ENCODE data around the gene C1QTNF6. TPM values are rescaled to one million over a fixed set of nuclear protein-coding genes. Genes with fewer than 3 reads are reported as not detected.

The C1QTNF6 gene
- total RNA-seq, 1 donor from 2014 or later, result 3.3 TPM

DNA sequence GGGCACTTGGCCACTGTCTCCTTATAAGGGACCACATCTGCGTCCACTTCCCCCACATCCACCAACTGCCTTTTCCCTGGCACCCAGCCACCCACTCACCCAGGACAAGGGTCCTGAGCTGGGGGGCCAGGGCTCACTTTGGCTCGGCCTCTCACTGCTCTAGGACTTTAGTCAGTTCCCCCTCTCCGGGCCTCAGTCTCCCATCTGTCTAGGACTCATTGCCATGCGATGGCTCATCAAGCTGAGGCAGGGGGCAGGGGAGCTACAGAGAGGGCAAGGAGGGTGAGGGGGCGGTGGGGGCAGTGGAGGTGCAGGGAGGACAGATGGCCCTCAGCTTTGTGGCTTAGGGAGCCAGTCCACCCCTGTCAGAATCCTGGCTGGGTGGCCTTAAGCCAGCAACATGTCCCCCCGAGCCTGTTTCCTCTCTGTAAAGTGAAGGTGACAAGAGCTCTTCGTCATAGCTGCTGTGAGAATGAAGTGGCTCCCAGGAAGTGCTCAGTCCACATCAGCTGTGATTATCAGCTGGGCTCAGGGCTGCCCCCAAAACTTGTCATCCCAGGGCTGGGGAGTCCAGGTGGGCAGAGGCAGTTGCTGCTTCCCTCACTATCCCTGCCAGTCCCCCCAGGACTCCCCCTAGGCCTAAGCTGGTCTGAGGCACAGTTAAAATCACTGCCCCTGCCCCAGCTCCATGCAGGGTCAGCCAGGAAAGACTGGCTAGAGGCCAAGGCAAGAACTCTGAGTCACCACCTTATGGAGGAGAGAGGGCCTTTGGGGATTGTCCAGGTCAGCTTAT lies 41.2 kb upstream of the C1QTNF6 start:
- Mint-ChIP-seq H3K27ac (ENCODE audit: unreplicated experiment) (no peak overlapping the region), H3K4me1 (ENCODE audit: low read depth, unreplicated experiment) (peaks cover 3% of the 10 kb centered on the region), H3K27me3 (ENCODE audit: unreplicated experiment) (peaks cover 20% of the 10 kb centered on the region), H3K9me3 (ENCODE audit: unreplicated experiment) (peaks cover 13% of the 10 kb centered on the region), H3K36me3 (ENCODE audit: unreplicated experiment) (no peaks in the 10 kb centered on the region), H3K4me3 (ENCODE audit: unreplicated experiment) (no peak overlapping the region)
- TF ChIP-seq, protein P1, sequence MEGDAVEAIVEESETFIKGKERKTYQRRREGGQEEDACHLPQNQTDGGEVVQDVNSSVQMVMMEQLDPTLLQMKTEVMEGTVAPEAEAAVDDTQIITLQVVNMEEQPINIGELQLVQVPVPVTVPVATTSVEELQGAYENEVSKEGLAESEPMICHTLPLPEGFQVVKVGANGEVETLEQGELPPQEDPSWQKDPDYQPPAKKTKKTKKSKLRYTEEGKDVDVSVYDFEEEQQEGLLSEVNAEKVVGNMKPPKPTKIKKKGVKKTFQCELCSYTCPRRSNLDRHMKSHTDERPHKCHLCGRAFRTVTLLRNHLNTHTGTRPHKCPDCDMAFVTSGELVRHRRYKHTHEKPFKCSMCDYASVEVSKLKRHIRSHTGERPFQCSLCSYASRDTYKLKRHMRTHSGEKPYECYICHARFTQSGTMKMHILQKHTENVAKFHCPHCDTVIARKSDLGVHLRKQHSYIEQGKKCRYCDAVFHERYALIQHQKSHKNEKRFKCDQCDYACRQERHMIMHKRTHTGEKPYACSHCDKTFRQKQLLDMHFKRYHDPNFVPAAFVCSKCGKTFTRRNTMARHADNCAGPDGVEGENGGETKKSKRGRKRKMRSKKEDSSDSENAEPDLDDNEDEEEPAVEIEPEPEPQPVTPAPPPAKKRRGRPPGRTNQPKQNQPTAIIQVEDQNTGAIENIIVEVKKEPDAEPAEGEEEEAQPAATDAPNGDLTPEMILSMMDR (IDR thresholded peaks at IDR 0.05; ENCODE audit: partially characterized antibody, unreplicated experiment), result no peak
- no peak for DNase-seq

DNA sequence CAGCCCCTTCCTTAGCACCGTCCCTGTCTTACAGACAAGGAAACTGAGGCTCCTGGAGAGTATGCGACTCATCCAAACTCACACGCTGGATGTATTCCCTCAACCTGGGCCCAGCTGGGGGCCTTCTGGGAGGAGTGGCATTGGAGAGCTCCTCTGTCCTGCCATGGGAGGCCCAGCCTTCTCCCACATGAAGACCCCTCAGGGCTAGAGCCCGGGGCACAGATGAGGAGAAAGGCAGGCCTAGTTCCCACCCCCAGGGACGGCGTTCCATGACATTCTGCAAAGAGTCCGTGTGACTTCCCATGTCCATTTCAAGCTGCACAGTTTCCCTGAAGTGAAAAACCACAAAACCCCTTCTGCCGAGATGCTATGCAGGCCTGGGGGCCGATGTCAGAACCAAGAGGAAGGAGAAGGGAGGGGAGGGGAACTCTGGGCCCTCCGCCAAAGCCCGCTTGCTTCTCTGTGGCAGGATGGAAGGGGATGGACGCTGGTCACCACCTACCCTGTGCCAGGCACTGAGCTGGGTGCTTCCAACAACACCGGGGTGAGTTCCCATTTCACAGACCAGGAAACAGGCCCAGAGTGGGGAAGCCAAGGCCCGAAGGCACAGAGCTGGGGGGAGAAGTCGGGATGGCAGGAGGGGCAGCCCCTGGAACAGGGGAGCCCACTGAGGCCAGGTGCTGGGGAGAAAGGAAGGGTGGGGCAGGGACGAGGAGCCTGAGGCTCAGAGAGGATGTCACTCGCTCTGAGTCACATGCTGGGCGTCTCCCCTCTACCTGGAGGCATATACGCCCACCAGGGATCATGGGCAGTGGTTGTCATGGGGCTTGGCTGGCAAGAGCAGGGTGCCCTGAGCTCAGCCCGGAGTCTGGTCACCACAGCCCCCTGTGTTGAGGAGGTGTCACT lies 40.3 kb upstream of the C1QTNF6 start:
- Mint-ChIP-seq H3K4me1 (ENCODE audit: low read depth, unreplicated experiment) (peaks cover 3% of the 10 kb centered on the region), H3K27me3 (ENCODE audit: unreplicated experiment) (peaks cover 16% of the 10 kb centered on the region), H3K4me3 (ENCODE audit: unreplicated experiment) (no peak overlapping the region), H3K9me3 (ENCODE audit: unreplicated experiment) (peaks cover 9% of the 10 kb centered on the region), H3K27ac (ENCODE audit: unreplicated experiment) (no peak overlapping the region), H3K36me3 (ENCODE audit: unreplicated experiment) (no peaks in the 10 kb centered on the region)
- TF ChIP-seq, protein P1 (IDR thresholded peaks at IDR 0.05; ENCODE audit: partially characterized antibody, unreplicated experiment), result no peak
- no peak for DNase-seq

DNA sequence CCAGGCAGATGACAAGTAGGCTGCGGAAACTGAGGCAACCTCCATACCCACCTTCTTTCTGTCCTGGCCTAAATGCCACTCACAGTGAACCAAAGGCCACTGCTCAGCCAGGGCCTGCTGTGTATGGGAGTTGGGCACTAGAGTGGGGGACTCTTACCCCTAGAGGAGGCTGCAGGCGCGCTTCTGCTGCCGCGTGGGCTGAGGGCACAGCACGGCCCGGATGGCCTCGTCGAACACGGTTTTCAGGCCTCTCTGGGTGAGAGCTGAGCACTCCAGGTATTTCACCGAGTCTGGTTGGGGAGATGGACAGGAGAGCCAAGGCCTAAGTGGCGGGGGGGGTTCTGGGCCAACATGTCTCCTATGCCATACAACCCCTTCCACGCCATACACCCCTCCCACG lies 38.5 kb upstream of the C1QTNF6 start:
- no peak overlapping the region for H3K27ac Mint-ChIP-seq (ENCODE audit: unreplicated experiment)
- no peaks in the 10 kb centered on the region for H3K36me3 Mint-ChIP-seq (ENCODE audit: unreplicated experiment)
- H3K9me3 Mint-ChIP-seq (ENCODE audit: unreplicated experiment), result peaks cover 11% of the 10 kb centered on the region
- DNase-seq, result no peak
- peaks cover 3% of the 10 kb centered on the region for H3K4me1 Mint-ChIP-seq (ENCODE audit: low read depth, unreplicated experiment)
- no peak overlapping the region for H3K4me3 Mint-ChIP-seq (ENCODE audit: unreplicated experiment)
- TF ChIP-seq, protein P1 (IDR thresholded peaks at IDR 0.05; ENCODE audit: partially characterized antibody, unreplicated experiment), result no peak
- H3K27me3 Mint-ChIP-seq (ENCODE audit: unreplicated experiment), result peaks cover 13% of the 10 kb centered on the region

DNA sequence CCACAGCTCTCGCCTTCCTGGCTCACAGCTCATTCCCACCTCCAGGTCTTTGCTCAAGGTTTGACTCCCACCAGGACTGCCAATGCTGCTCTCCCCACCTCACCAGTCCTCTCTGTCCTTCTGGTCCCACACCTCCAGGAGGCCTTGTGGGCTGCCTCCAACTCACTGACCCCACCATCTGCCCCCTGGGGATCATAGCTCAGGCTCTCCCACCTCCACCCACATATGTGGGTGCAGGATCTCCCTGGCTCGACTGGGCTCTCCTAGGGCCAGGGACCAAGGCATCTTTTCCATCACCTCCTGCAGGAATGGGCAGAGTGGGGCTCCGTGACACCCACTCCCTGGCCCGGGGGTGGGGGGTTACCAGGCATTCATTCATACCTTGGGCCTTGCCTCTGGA lies 38.0 kb upstream of the C1QTNF6 start:
- Mint-ChIP-seq H3K36me3 (ENCODE audit: unreplicated experiment) (no peaks in the 10 kb centered on the region), H3K27me3 (ENCODE audit: unreplicated experiment) (peaks cover 11% of the 10 kb centered on the region), H3K9me3 (ENCODE audit: unreplicated experiment) (peaks cover 11% of the 10 kb centered on the region), H3K27ac (ENCODE audit: unreplicated experiment) (no peak overlapping the region), H3K4me3 (ENCODE audit: unreplicated experiment) (no peak overlapping the region), H3K4me1 (ENCODE audit: low read depth, unreplicated experiment) (peaks cover 3% of the 10 kb centered on the region)
- no peak for DNase-seq
- TF ChIP-seq, protein P1 (IDR thresholded peaks at IDR 0.05; ENCODE audit: partially characterized antibody, unreplicated experiment), result no peak

All from glutamatergic neuron (in vitro differentiated cells).